Islet of Langerhans (tissue), 1 donor: ENCODE results near the gene RGP1.

Experiments used
- FAIRE-seq: peaks from one replicate; lab custom pipeline; 2011; peaks lifted over from hg19 to GRCh38; lab: Jason Lieb, UNC

RGP1 gene

GRCh38 chr9:35719546-35719945, 29.5 kb upstream of the RGP1 start:
- no peak for FAIRE-seq

- FAIRE-seq: no peak
Measured at GRCh38 chr9:35723426-35723825, 25.7 kb upstream of the RGP1 start.

- no peak for FAIRE-seq
Measured at GRCh38 chr9:35723908-35724307, 25.2 kb upstream of the RGP1 start.

GRCh38 chr9:35725362-35725761, 23.7 kb upstream of the RGP1 start:
- FAIRE-seq: no peak

- no peak for FAIRE-seq
Measured at GRCh38 chr9:35726931-35727330, 22.2 kb upstream of the RGP1 start.

GRCh38 chr9:35727676-35728040, 21.4 kb upstream of the RGP1 start:
- no peak for FAIRE-seq

GRCh38 chr9:35728041-35728971, 20.8 kb upstream of the RGP1 start:
- FAIRE-seq: no peak

GRCh38 chr9:35729101-35729500, 20.0 kb upstream of the RGP1 start:
- no peak for FAIRE-seq

GRCh38 chr9:35729700-35730485, 19.2 kb upstream of the RGP1 start:
- no peak for FAIRE-seq

GRCh38 chr9:35730486-35730854, 18.6 kb upstream of the RGP1 start:
- FAIRE-seq: no peak

GRCh38 chr9:35731415-35732184, 17.5 kb upstream of the RGP1 start:
- FAIRE-seq: no peak

GRCh38 chr9:35732185-35732799, 16.8 kb upstream of the RGP1 start, which contains the start of the genes CREB3 and TLN1:
TSS of gene CREB3 (plus strand) at chr9:35732666. CDS start at chr9:35732773, 107 bp downstream.
TSS of gene TLN1 (minus strand) at chr9:35732195. CDS start at chr9:35725694, 6,501 bp downstream.
- FAIRE-seq: no peak

- FAIRE-seq: no peak
Measured at GRCh38 chr9:35732800-35733541, 16.1 kb upstream of the RGP1 start.

GRCh38 chr9:35734096-35734495, 15.0 kb upstream of the RGP1 start:
- FAIRE-seq: no peak

GRCh38 chr9:35736201-35736633, 12.9 kb upstream of the RGP1 start:
- no peak for FAIRE-seq

GRCh38 chr9:35737143-35737542, 11.9 kb upstream of the RGP1 start:
- no peak for FAIRE-seq

GRCh38 chr9:35738186-35738585, 10.9 kb upstream of the RGP1 start:
- FAIRE-seq: no peak

- FAIRE-seq: no peak
Measured at GRCh38 chr9:35738924-35739323, 10.2 kb upstream of the RGP1 start.

- no peak for FAIRE-seq
Measured at GRCh38 chr9:35740243-35740642, 8.8 kb upstream of the RGP1 start.

- no peak for FAIRE-seq
Measured at GRCh38 chr9:35741740-35742139, 7.3 kb upstream of the RGP1 start.

- FAIRE-seq: no peak
Measured at GRCh38 chr9:35743452-35743851, 5.6 kb upstream of the RGP1 start.
